Stimulated activated CD8-positive, alpha-beta memory T cell treated with anti-CD3 and anti-CD28 coated beads, Interleukin-2, amount 100 ng/mL, for 48 hours (primary cell): ENCODE data around the gene DUSP22.

ENCODE experiments used
- DNase-seq, 2 donors: peaks; one replicate each; pipeline ENCODE4 v3.0.0-alpha.2; 2020; ENCODE audit warnings: low read depth in 2 of 2

DUSP22 gene

DNA sequence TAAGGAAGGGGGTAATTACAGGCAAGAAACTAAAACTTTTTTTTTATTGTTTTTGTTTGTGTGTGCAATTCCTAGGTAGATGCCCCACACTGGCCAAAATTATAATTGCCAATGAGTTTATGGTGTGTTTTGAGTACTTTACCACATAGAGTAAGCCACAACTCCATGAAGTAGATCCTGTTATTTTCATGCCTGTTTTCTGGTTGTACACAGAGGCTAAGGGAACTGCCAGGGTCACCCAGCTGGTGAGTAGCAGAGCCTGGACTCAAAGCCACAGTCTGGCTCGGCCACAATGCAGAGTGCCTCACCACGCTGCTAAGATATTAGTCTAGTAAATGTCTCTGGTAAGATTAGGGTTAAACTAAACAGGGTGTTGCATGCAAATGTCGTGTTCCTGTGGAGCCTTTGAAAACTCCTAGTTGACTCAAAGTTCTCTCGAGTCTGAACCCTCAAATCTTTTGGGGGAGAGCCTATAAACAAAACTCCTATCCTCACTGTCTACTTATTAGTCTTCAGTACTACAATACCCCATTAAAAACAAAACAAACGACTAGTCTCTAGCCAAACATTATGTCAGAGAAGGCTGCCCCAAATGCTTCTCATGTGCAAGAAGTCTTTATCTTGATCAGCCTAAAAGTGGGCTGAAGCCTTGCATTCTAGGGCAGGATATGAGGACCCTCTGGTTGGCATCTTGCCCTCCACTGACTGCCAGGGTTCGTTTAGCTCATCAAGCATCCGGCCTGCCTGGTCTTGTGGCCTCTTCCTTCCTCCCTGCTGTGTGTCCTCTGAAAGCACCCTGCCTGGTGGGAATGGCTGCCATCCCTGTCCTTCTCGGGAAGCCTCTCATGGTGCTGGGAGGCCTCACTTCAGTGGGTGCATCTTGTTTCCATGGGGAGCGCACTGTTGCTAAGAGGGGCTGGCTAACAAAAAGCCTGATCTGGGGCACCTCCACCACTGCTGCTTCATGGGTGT is 4.2 kb downstream of the DUSP22 start:
- no peak for DNase-seq

DNA sequence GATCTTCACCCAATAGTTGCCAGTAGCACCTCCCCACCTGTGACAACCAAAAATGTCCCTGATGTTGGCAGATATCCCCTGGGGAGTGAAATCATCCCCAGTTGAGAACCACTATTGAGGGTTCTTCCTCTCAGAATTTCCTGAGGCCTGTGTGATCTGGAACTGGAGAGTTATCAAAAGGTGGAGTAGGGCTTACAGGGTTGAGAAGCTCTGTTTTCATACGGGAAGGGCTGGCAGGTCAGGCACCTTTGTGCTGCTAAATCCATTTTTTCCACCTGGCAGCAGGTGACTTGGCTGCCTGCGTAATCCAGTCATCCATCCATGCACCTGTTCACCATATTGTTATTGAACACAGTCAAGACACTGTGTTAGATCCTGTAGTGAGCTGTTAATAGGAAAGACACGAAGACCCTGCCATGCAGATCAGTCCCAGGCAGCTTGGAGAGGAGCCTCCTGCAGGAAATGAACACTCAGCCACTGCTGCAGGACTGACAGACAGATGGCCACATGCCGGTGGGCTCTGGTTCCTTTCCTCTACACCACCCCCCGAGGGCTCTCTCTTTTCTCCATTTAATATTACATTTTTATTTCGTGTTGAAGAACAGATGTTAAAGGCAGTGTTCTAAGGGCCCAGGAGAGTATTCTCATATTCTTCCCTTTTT is 5.4 kb downstream of the DUSP22 start:
- DNase-seq = no peak

- DNase-seq = no peak
These were observed 6.2 kb downstream of the DUSP22 start for GRCh38 chr6:298233-299103.

DNA sequence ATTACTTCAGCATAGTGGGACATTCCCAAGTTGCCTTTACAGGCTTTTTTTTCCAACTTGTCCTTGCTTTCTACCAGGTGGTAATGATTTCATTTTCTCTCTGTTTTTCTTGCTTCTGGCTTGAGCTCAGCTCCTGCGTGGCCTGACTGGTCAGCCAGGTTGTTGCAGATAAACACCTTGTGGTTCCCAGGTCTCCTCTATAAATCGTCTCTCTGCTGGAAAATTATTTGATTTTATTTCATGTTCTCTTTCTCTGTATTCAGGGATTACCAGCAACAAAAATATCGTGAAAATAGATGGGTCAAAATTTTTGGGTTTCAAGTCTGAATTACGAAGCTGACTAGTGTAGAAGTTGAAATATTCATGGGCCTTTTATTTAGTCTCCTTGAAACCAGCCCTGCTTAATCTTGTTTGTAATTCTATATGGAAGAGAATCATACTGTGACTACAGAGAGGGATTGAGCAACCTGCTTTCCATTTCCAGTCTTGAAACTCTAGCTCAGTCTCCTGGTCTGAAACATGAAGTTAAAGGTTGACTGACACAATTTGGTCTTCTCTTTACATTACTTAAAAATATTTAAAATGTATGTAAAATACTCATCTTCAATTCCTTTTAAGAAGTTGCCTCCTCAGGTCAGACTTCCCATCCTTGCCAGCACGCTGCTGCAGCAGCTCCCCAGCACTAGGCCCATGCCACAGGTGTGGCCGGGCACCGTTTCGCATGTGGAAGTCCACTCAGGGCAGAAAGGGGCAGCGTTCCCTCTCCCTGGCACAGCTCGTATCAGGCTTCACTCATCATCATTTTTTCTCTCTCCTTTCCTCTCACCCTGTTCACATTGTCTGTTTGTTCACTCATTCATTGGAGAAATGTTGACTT is 7.1 kb downstream of the DUSP22 start:
- no peak for DNase-seq

GRCh38 chr6:300026-300425 is 7.7 kb downstream of the DUSP22 start:
- DNase-seq = no peak

- DNase-seq = no peak
These were observed 8.4 kb downstream of the DUSP22 start for GRCh38 chr6:300494-301198.

GRCh38 chr6:301526-301925 is 9.2 kb downstream of the DUSP22 start:
- no peak for DNase-seq

- DNase-seq = no peak
These were observed 9.8 kb downstream of the DUSP22 start for GRCh38 chr6:301929-302705.

DNA sequence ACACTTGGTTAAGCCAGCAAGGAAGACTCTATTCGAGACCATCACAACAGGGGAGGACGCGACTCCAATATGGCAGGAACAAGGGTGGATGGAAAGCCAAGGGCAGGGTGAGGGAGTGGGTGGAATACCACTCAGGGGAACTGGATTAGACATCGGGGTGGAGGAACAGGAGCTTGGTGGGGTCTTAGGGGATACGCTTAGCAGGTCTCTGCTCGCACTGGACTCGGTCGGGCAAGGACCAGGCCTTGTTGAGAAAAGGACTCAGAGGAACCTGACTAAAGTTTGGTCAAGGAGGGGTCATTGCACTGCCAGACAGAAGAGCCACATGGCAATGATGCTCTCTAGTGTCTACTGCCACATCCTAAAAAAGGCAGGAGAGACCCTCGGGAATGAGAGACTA is 10.5 kb downstream of the DUSP22 start:
- no peak for DNase-seq

DNA sequence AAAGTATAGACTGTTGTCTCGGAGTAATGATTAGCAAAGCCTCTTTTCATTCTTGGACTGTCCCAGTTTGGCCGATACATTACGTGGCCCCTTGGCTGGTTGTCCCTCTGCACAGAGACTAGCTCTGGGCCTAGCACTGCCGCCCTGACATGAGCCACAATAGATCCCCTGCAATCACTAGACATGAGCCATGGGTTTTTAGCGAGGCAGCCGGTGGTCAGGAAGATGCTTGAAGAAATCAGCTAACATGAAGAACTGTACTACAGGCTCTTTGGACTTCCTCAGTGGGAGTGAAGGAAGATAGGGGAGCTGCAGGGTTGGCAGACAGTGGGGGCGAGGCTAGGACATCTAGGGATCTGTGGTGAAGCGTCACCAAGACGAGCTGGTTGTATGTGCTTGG is 11.0 kb downstream of the DUSP22 start:
- no peak for DNase-seq

DNA sequence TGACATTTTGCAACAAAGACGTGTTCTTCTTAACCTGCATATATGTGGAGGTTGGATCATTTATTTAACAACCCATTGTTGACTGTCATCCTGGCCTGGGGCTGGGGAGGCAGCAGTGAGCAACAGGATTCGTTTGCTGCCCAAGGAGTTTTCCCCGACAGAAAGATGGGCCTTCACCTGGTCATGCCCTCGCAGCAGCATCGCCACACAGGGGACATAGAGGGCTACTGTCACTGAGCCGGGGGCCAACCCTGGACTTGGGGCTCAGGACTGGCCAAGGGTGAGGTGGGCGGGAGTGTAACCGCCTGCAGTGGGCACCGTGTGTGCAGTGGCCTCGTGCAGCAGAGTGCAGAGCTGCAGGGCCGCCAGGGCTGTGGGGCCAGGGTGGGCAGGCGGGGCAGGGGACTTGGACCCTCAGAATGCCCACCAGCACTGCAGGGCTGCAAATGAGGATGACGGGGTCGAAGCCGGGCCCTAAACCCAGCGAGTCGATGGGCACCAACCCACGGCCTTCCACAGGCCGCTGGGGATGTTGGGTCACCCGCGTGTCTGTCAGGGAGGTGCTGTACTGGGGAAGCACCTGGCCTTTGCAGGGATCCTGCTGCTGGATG is 11.8 kb downstream of the DUSP22 start:
- no peak for DNase-seq

GRCh38 chr6:304833-305370 is 12.6 kb downstream of the DUSP22 start:
- no peak for DNase-seq

- no peak for DNase-seq
These were observed 13.3 kb downstream of the DUSP22 start for GRCh38 chr6:305371-306206.

- no peak for DNase-seq
These were observed 14.4 kb downstream of the DUSP22 start for GRCh38 chr6:306641-307061.

DNA sequence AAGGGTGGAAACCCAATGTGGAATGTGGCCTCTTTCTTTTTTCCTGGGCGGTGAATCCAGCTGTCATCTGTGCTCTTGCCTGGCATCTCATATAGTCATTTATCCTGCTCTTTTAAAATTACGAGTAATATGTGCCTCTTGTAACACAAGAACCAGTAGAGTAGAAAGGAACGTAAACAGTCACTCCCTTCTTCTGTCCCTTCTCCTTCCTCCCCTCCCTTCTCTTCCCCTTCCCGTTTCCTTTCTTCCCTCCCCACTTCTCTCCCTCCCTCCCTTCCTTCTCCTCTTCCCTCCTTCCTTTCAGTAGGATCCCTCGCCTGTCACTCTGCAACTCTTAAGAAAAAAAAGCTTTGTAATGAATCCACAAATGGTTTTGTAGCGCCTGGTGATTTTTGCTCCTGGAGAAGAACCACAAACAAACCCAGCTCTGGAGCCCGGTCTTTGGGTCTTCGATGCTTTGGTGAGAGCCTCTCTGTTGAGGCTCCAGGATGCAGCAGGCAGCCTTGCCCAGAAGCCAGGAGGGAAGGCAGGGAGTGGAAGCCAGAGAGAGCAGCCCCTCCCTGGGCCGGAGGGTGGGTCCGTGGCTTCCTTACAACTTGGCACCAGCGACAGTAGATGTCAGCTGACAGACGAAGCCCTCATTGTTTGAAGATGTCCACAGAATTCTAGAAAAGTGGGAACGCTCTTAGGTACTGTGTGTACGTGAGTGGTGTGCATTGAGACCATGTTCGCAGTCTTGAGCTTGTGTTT is 15.0 kb downstream of the DUSP22 start:
- DNase-seq = no peak

- DNase-seq = no peak
These were observed 15.6 kb downstream of the DUSP22 start for GRCh38 chr6:307874-308273.

GRCh38 chr6:308307-308706 is 16.0 kb downstream of the DUSP22 start:
- DNase-seq = no peak
